Measurements from ENCODE around the gene MRTFB. TPM values are rescaled to one million over a fixed set of nuclear protein-coding genes. Genes with fewer than 3 reads are reported as not detected.
"Not testable (repeated sequence)": the region's sequence is repeated elsewhere in the genome, so short reads cannot be mapped to it uniquely, and the experiment has no call there.

MRTFB gene
- total RNA-seq, 1 experiment from 2014 or later = 6.5 TPM

- DNase-seq (ENCODE audit: low spot score) = no peak
Measured at GRCh38 chr16:14132696-14133048, 61.6 kb downstream of the MRTFB start.

GRCh38 chr16:14133907-14134306 is 62.8 kb downstream of the MRTFB start:
- DNase-seq (ENCODE audit: low spot score) = no peak

- DNase-seq (ENCODE audit: low spot score) = no peak
Measured at GRCh38 chr16:14135704-14136103, 64.6 kb downstream of the MRTFB start.

GRCh38 chr16:14139872-14140271 is 68.8 kb downstream of the MRTFB start:
- DNase-seq (ENCODE audit: low spot score) = no peak

GRCh38 chr16:14140923-14141322 is 69.8 kb downstream of the MRTFB start:
- no peak for DNase-seq (ENCODE audit: low spot score)

GRCh38 chr16:14146445-14146844 is 75.3 kb downstream of the MRTFB start:
- no peak for DNase-seq (ENCODE audit: low spot score)

- DNase-seq (ENCODE audit: low spot score) = no peak
Measured at GRCh38 chr16:14148016-14148415, 76.9 kb downstream of the MRTFB start.

- DNase-seq (ENCODE audit: low spot score) = no peak
Measured at GRCh38 chr16:14148569-14148968, 77.5 kb downstream of the MRTFB start.

- DNase-seq (ENCODE audit: low spot score) = no peak
Measured at GRCh38 chr16:14150796-14151195, 79.7 kb downstream of the MRTFB start.

GRCh38 chr16:14151256-14152030 is 80.3 kb downstream of the MRTFB start:
- no peak for DNase-seq (ENCODE audit: low spot score)

GRCh38 chr16:14155572-14156190 is 84.6 kb downstream of the MRTFB start:
- no peak for DNase-seq (ENCODE audit: low spot score)

GRCh38 chr16:14164916-14165662 is 94.0 kb downstream of the MRTFB start:
- no peak for DNase-seq (ENCODE audit: low spot score)

GRCh38 chr16:14168146-14168545 is 97.0 kb downstream of the MRTFB start:
- no peak for DNase-seq (ENCODE audit: low spot score)

- no peak for DNase-seq (ENCODE audit: low spot score)
Measured at GRCh38 chr16:14172200-14172809, 101.2 kb downstream of the MRTFB start.

GRCh38 chr16:14175086-14175485 is 104.0 kb downstream of the MRTFB start:
- no peak for DNase-seq (ENCODE audit: low spot score)

GRCh38 chr16:14177704-14178103 is 106.6 kb downstream of the MRTFB start:
- no peak for DNase-seq (ENCODE audit: low spot score)

- DNase-seq (ENCODE audit: low spot score) = no peak
Measured at GRCh38 chr16:14179116-14179515, 108.0 kb downstream of the MRTFB start.

- DNase-seq (ENCODE audit: low spot score) = no peak
Measured at GRCh38 chr16:14180481-14180944, 109.4 kb downstream of the MRTFB start.

- no peak for DNase-seq (ENCODE audit: low spot score)
Measured at GRCh38 chr16:14181371-14182050, 110.4 kb downstream of the MRTFB start.

GRCh38 chr16:14182999-14183398 is 111.9 kb downstream of the MRTFB start:
- DNase-seq (ENCODE audit: low spot score) = no peak

- not testable (repeated sequence) for DNase-seq (ENCODE audit: low spot score)
Measured at GRCh38 chr16:14183962-14184361, 112.8 kb downstream of the MRTFB start.

All from HT-29 (cell line).